ENCODE measurements around the gene MYOM1.

DNA sequence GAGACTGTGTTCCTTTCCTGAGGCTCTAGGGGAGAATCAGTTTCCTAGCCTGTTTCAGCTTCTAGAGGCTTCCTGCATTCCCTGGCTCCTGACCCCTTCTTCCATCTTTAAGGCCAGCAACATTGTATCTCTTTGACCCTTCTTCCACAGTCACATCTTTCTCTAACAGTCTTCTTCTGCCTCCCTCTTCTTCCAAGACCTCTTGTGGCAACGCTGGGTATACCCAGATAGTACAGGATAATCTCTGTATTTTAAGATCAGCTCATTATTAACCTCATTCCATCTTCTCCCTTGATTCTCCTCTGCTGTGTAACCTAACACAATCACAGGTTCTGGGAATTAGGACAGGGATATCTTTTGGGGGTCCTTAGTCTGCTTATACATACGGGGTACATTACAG lies 19.0 kb upstream of the MYOM1 start:
- TF ChIP-seq TAF1 (IDR thresholded peaks at IDR 0.05; ENCODE audit: low read depth) (no peak), EP300 (IDR thresholded peaks at IDR 0.05; ENCODE audit: borderline replicate concordance) (no peak), TEAD4 (IDR thresholded peaks at IDR 0.05) (no peak), TCF12 (IDR thresholded peaks at IDR 0.05; ENCODE audit: low read depth) (no peak)
- TF ChIP-seq, protein P1, sequence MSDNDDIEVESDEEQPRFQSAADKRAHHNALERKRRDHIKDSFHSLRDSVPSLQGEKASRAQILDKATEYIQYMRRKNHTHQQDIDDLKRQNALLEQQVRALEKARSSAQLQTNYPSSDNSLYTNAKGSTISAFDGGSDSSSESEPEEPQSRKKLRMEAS (IDR thresholded peaks at IDR 0.05): no peak

All from Ishikawa (cell line).